OCI-LY7 (cell line): ENCODE measurements around the gene HINT3. TPM values are rescaled to one million over a fixed set of nuclear protein-coding genes. Genes with fewer than 3 reads are reported as not detected.

ENCODE experiments used
- BruUV-seq: library from RNA; stranded (reverse); fragments of 400-500 nt; replicated peaks from 2 replicates; lab custom pipeline; 2021; lab: Mats Ljungman, UMichigan
- CTCF ChIA-PET: fragments of 300-600 bp; sonication (Branson Sonifier 250); formaldehyde crosslinking; loops from one replicate; lab custom pipeline; 2022; ENCODE audit warnings: antibody characterized with exemption; ENCODE audit not compliant: unreplicated experiment; lab: Charles Lee
- POLR2A ChIA-PET: fragments of 300-600 bp; sonication (Branson Sonifier 250); formaldehyde crosslinking; loops from one replicate; lab custom pipeline; 2022; ENCODE audit warnings: antibody characterized with exemption; lab: Charles Lee
- DNase-seq: peaks from one replicate; pipeline ENCODE4 v3.0.0-alpha.2; 2015; ENCODE audit warnings: low spot score
- H2AFZ ChIP-seq: fragments of 200-600 bp; sonication (generic), shearing (Covaris generic); 2 replicates; pipeline ENCODE4 v1.6.1; 2014; ENCODE audit warnings: mild to moderate bottlenecking, antibody characterized with exemption, low read length, moderate library complexity
- H3K27ac ChIP-seq: fragments of 200-600 bp; sonication (generic); 2 replicates; pipeline ENCODE4 v1.5.1; 2014; ENCODE audit warnings: mixed run types, low read depth, mild to moderate bottlenecking, moderate library complexity, low read length, inconsistent platforms; ENCODE audit not compliant: poor library complexity, severe bottlenecking
- H3K36me3 ChIP-seq: fragments of 200-600 bp; sonication (generic); 2 replicates; pipeline ENCODE4 v1.6.1; 2014; ENCODE audit warnings: mild to moderate bottlenecking, antibody characterized with exemption, low read length, moderate library complexity, mixed read lengths; ENCODE audit not compliant: insufficient read depth
- H3K4me1 ChIP-seq: fragments of 200-600 bp; sonication (generic); 2 replicates; pipeline ENCODE4 v1.5.1; 2014; ENCODE audit warnings: mild to moderate bottlenecking, low read length; ENCODE audit not compliant: insufficient read depth, poor library complexity, severe bottlenecking
- H3K4me2 ChIP-seq: fragments of 200-600 bp; sonication (generic); 2 replicates; pipeline ENCODE4 v1.6.1; 2014; ENCODE audit warnings: mild to moderate bottlenecking, low read length
- H3K4me3 ChIP-seq: fragments of 200-600 bp; sonication (generic); 2 replicates; pipeline ENCODE4 v1.5.1; 2014; ENCODE audit warnings: mild to moderate bottlenecking, low read depth, low read length; ENCODE audit not compliant: poor library complexity, severe bottlenecking
- H3K79me2 ChIP-seq: fragments of 200-600 bp; sonication (generic); 2 replicates; pipeline ENCODE4 v1.6.1; 2016; ENCODE audit warnings: low read depth, mild to moderate bottlenecking, low read length, moderate library complexity, mixed read lengths; ENCODE audit not compliant: insufficient read depth
- H3K9me2 ChIP-seq: fragments of 200-600 bp; sonication (generic); 2 replicates; pipeline ENCODE4 v1.6.1; 2016; ENCODE audit warnings: mild to moderate bottlenecking, low read length, mixed read lengths; ENCODE audit not compliant: insufficient read depth
- H3K9me3 ChIP-seq: fragments of 200-600 bp; sonication (generic); 2 replicates; pipeline ENCODE4 v1.6.1; 2014; ENCODE audit warnings: mild to moderate bottlenecking, mixed run types, low read length, mixed read lengths
- H4K20me1 ChIP-seq: fragments of 200-600 bp; sonication (generic); 2 replicates; pipeline ENCODE4 v1.6.1; 2014; ENCODE audit warnings: mild to moderate bottlenecking, antibody characterized with exemption, low read length, moderate library complexity, mixed read lengths; ENCODE audit not compliant: insufficient read depth
- CTCF ChIP-seq: fragments of 200-600 bp; sonication (generic); conservative IDR thresholded peaks from 2 replicates; pipeline ENCODE4 v1.5.1; 2014; ENCODE audit warnings: mild to moderate bottlenecking, antibody characterized with exemption, low read length, moderate library complexity, mixed read lengths
- EZH2phosphoT487 ChIP-seq: fragments of 200-600 bp; sonication (generic); IDR thresholded peaks from 2 replicates; pipeline ENCODE4 v1.6.1; 2018; ENCODE audit warnings: low read depth, borderline replicate concordance, mild to moderate bottlenecking, mixed run types, antibody characterized with exemption, low read length, moderate library complexity, mixed read lengths
- intact Hi-C: fragments of 100-400 bp; cut with micrococcal nuclease; formaldehyde crosslinking; loops from one replicate; pipeline ENCODE4 v1.10.0; 2022; ENCODE audit not compliant: unreplicated experiment
- total RNA-seq, 2 experiments: library from RNA; depleted of rRNA in 1 of 2; stranded (reverse); fragments of >200 nt in 1 of 2; shearing (Covaris generic) in 1 of 2; gene quantifications; 2 replicates each; pipeline ENCODE4 v1.2.3, GENCODE V29; 2014 to 2022

The HINT3 gene
- total RNA-seq, 2 experiments from 2014 or later, result 10.4 to 10.6 TPM

GRCh38 chr6:125986301-125987025, 29.9 kb downstream of the HINT3 start, which contains the start of gene TRMT11:
Gene TRMT11 (plus strand): TSS chr6:125986540. CDS start chr6:125986551, 11 bp downstream.
- peak within 1 kb of the TSS; percentile 78 for H3K4me3 ChIP-seq
- H3K79me2 ChIP-seq, result peaks cover 53% of the 10 kb centered on the region
- H3K27ac ChIP-seq, result peak within 1 kb of the TSS; percentile 44
- no peaks in the 10 kb centered on the region for H4K20me1 ChIP-seq
- ChIA-PET CTCF (interaction anchor here (0.6 to 1.9 kb wide), 5 partner anchors 9 to 29 kb away, joined by 3 to 7 read pairs (median 4); partner anchors contain the start of gene HINT3), POLR2A (interaction anchor here (0.5 to 2.8 kb wide), 21 partner anchors 9 to 685 kb away, joined by 3 to 22 read pairs (median 5); partner anchors contain the start of genes HDDC2, HINT3 and NCOA7)
- intact Hi-C loops, result loop anchor here (1.0 kb wide), 1 partner anchor 206 kb away; no protein-coding TSS in a partner anchor
- TSS peak; percentile 50 for BruUV-seq
- H2AFZ ChIP-seq, result peak within 1 kb of the TSS; percentile 100
- H3K36me3 ChIP-seq, result no peaks in the 10 kb centered on the region
- peak within 1 kb of the TSS; percentile 86 for H3K4me2 ChIP-seq
- peaks cover 32% of the 10 kb centered on the region for H3K4me1 ChIP-seq
- DNase-seq, result peak; percentile 87
- H3K9me3 ChIP-seq, result no peaks in the 10 kb centered on the region
- no peaks in the 10 kb centered on the region for H3K9me2 ChIP-seq
- TF ChIP-seq CTCF, result peak; percentile 16; the same call in 1 of the 2 replicates
- no peak for TF ChIP-seq EZH2phosphoT487

GRCh38 chr6:125987026-125987617, 30.6 kb downstream of the HINT3 start:
- no peaks in the 10 kb centered on the region for H3K36me3 ChIP-seq
- H3K4me1 ChIP-seq, result peaks cover 32% of the 10 kb centered on the region
- no peaks in the 10 kb centered on the region for H3K9me2 ChIP-seq
- intact Hi-C loops, result no loop called here
- BruUV-seq, result no TSS peak
- POLR2A ChIA-PET, result interaction anchor here (0.8 to 2.8 kb wide), 12 partner anchors 8 to 686 kb away, joined by 3 to 22 read pairs (median 5); partner anchors contain the start of genes HDDC2 and NCOA7
- H3K27ac ChIP-seq, result peak overlapping the region; percentile 44
- H3K9me3 ChIP-seq, result no peaks in the 10 kb centered on the region
- CTCF ChIA-PET, result interaction anchor here (0.6 to 1.9 kb wide), 5 partner anchors 8 to 29 kb away, joined by 3 to 7 read pairs (median 4); partner anchors contain the start of gene HINT3
- TF ChIP-seq EZH2phosphoT487, result no peak
- H3K4me2 ChIP-seq, result peak overlapping the region; percentile 86
- H4K20me1 ChIP-seq, result no peaks in the 10 kb centered on the region
- H3K79me2 ChIP-seq, result peaks cover 59% of the 10 kb centered on the region
- DNase-seq, result peak; percentile 28
- peak overlapping the region; percentile 100 for H2AFZ ChIP-seq
- H3K4me3 ChIP-seq, result peak overlapping the region; percentile 78

GRCh38 chr6:125988280-125988679, 31.7 kb downstream of the HINT3 start:
- peaks cover 32% of the 10 kb centered on the region for H3K4me1 ChIP-seq
- ChIA-PET CTCF (no interaction called here), POLR2A (interaction anchor here (1.0 kb wide), 2 partner anchors 14 to 208 kb away, joined by 3 to 4 read pairs; no protein-coding TSS in a partner anchor)
- no peaks in the 10 kb centered on the region for H3K9me2 ChIP-seq
- H3K9me3 ChIP-seq, result no peaks in the 10 kb centered on the region
- no peak overlapping the region for H3K27ac ChIP-seq
- TF ChIP-seq EZH2phosphoT487 (no peak), CTCF (no peak)
- peak overlapping the region; percentile 78 for H3K4me3 ChIP-seq
- H3K36me3 ChIP-seq, result no peaks in the 10 kb centered on the region
- BruUV-seq, result no TSS peak
- H3K79me2 ChIP-seq, result peaks cover 71% of the 10 kb centered on the region
- no peak for DNase-seq
- H4K20me1 ChIP-seq, result no peaks in the 10 kb centered on the region
- no peak overlapping the region for H2AFZ ChIP-seq
- intact Hi-C loops, result no loop called here
- peak overlapping the region; percentile 86 for H3K4me2 ChIP-seq
